Lower lobe of right lung (tissue), 2 donors: Measurements from ENCODE around the gene MPV17L. TPM values are rescaled to one million over a fixed set of nuclear protein-coding genes. Genes with fewer than 3 reads are reported as not detected.
"Not testable (repeated sequence)": the region's sequence is repeated elsewhere in the genome, so short reads cannot be mapped to it uniquely, and the experiment has no call there.

Source experiments
- ATAC-seq, 2 donors: fragments of 200-7000 bp; cut with Tn5 transposase; one replicate each; pipeline ENCODE4 v1.9.1; 2020 to 2022; ENCODE audit warnings: mild to moderate bottlenecking in 2 of 2, moderate library complexity in 2 of 2
- DNase-seq: peaks from one replicate; pipeline ENCODE4 v3.0.0-alpha.2; 2020
- H3K27ac ChIP-seq: fragments of 200-600 bp; one replicate; pipeline ENCODE4 v1.8.0; 2022
- H3K27me3 ChIP-seq: fragments of 200-600 bp; one replicate; pipeline ENCODE4 v1.8.0; 2022; ENCODE audit warnings: low read depth
- H3K36me3 ChIP-seq: fragments of 200-600 bp; one replicate; pipeline ENCODE4 v1.8.0; 2022; ENCODE audit warnings: mild to moderate bottlenecking
- H3K4me1 ChIP-seq: fragments of 200-600 bp; one replicate; pipeline ENCODE4 v1.8.0; 2022
- H3K4me3 ChIP-seq: fragments of 200-600 bp; one replicate; pipeline ENCODE4 v1.8.0; 2022; ENCODE audit warnings: mild to moderate bottlenecking
- H3K9me3 ChIP-seq: fragments of 200-600 bp; one replicate; pipeline ENCODE4 v1.8.0; 2022
- intact Hi-C: fragments of 100-400 bp; cut with DNase I; formaldehyde crosslinking; loops from one replicate; pipeline ENCODE4 v1.11.0; 2022
- total RNA-seq: library from RNA; stranded (reverse); fragmentation: NEBNext Ultra II Directional; extraction: Animal tissue kit (Norgen Biotek cat#: 25700); gene quantifications from one replicate; pipeline ENCODE4 v1.2.1, GENCODE V29; 2021
- TF ChIP-seq, protein P1 (sequence below): fragments of 200-600 bp; IDR thresholded peaks from one replicate; pipeline ENCODE4 v1.8.0; 2022; ENCODE audit warnings: antibody characterized with exemption, mild to moderate bottlenecking
- donor health status: DM: no; HTN: yes; CAD: no; lungs with severe emphysema.

The MPV17L gene
- total RNA-seq, 1 donor from 2014 or later, result 1.4 TPM

GRCh38 chr16:15404792-15405191 is 9.2 kb downstream of the MPV17L start:
- TF ChIP-seq, protein P1, sequence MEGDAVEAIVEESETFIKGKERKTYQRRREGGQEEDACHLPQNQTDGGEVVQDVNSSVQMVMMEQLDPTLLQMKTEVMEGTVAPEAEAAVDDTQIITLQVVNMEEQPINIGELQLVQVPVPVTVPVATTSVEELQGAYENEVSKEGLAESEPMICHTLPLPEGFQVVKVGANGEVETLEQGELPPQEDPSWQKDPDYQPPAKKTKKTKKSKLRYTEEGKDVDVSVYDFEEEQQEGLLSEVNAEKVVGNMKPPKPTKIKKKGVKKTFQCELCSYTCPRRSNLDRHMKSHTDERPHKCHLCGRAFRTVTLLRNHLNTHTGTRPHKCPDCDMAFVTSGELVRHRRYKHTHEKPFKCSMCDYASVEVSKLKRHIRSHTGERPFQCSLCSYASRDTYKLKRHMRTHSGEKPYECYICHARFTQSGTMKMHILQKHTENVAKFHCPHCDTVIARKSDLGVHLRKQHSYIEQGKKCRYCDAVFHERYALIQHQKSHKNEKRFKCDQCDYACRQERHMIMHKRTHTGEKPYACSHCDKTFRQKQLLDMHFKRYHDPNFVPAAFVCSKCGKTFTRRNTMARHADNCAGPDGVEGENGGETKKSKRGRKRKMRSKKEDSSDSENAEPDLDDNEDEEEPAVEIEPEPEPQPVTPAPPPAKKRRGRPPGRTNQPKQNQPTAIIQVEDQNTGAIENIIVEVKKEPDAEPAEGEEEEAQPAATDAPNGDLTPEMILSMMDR, result no peak

GRCh38 chr16:15407756-15408155 is 12.2 kb downstream of the MPV17L start:
- H3K27me3 ChIP-seq, H3K4me1 ChIP-seq, H3K9me3 ChIP-seq, intact Hi-C loops, DNase-seq, H3K27ac ChIP-seq, H3K36me3 ChIP-seq, H3K4me3 ChIP-seq, ATAC-seq: not testable (repeated sequence)

More at GRCh38 chr16:15404792-15405191, 9.2 kb downstream of the MPV17L start:
- no peak overlapping the region for H3K27ac ChIP-seq
- DNase-seq (no peak), ATAC-seq (peak; percentile 64 to 77)
- no peaks in the 10 kb centered on the region for H3K9me3 ChIP-seq
- H3K4me3 ChIP-seq, result no peak overlapping the region
- intact Hi-C loops, result no loop called here
- no peaks in the 10 kb centered on the region for H3K36me3 ChIP-seq
- no peaks in the 10 kb centered on the region for H3K27me3 ChIP-seq
- no peaks in the 10 kb centered on the region for H3K4me1 ChIP-seq

- DNase-seq, H3K36me3 ChIP-seq, H3K27ac ChIP-seq, ATAC-seq, H3K9me3 ChIP-seq, H3K4me3 ChIP-seq, intact Hi-C loops, H3K4me1 ChIP-seq, H3K27me3 ChIP-seq: not testable (repeated sequence)
Observed at GRCh38 chr16:15409476-15409875, 13.9 kb downstream of the MPV17L start.

GRCh38 chr16:15415511-15415985 is 20.0 kb downstream of the MPV17L start:
- DNase-seq, result no peak
- no peak for ATAC-seq
- Histone ChIP-seq H3K9me3 (no peaks in the 10 kb centered on the region), H3K4me1 (no peaks in the 10 kb centered on the region), H3K27me3 (no peaks in the 10 kb centered on the region), H3K4me3 (no peak overlapping the region), H3K27ac (no peak overlapping the region), H3K36me3 (no peaks in the 10 kb centered on the region)
- intact Hi-C loops, result no loop called here
- TF ChIP-seq, protein P1, result no peak

DNA sequence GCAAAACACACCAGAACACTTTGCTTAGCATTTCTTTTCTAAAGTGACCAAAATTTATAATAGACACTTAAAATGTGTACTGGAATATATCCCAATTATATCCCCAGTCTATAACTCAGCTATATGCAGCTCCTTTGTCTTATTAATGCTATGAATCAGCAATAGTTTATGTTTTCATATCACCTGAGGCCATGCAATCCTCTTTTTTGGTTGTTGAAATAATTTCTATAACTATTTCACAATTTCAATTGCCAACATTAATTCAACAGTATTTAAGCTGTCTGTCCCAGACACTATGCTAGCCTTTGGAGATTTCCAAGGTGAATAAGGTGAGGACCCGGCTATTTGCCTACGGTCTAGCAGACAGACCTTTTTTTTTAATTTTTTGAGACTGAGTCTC is 21.6 kb downstream of the MPV17L start:
- ATAC-seq, result no peak
- H3K27ac ChIP-seq, result no peak overlapping the region

GRCh38 chr16:15418206-15418605 is 22.7 kb downstream of the MPV17L start:
- intact Hi-C loops, result no loop called here
- ATAC-seq (no peak), DNase-seq (no peak)
- H3K4me1 ChIP-seq, result no peaks in the 10 kb centered on the region
- H3K9me3 ChIP-seq, result no peaks in the 10 kb centered on the region
- H3K27ac ChIP-seq, result no peak overlapping the region
- TF ChIP-seq, protein P1, result no peak
- H3K36me3 ChIP-seq, result no peaks in the 10 kb centered on the region
- H3K27me3 ChIP-seq, result no peaks in the 10 kb centered on the region
- no peak overlapping the region for H3K4me3 ChIP-seq

More for the DNA sequence above, 21.6 kb downstream of the MPV17L start:
- H3K27me3 ChIP-seq, result no peaks in the 10 kb centered on the region
- H3K4me1 ChIP-seq, result no peaks in the 10 kb centered on the region
- DNase-seq, result no peak
- intact Hi-C loops, result no loop called here
- H3K4me3 ChIP-seq, result no peak overlapping the region
- no peaks in the 10 kb centered on the region for H3K36me3 ChIP-seq
- TF ChIP-seq, protein P1, result no peak
- no peaks in the 10 kb centered on the region for H3K9me3 ChIP-seq

DNA sequence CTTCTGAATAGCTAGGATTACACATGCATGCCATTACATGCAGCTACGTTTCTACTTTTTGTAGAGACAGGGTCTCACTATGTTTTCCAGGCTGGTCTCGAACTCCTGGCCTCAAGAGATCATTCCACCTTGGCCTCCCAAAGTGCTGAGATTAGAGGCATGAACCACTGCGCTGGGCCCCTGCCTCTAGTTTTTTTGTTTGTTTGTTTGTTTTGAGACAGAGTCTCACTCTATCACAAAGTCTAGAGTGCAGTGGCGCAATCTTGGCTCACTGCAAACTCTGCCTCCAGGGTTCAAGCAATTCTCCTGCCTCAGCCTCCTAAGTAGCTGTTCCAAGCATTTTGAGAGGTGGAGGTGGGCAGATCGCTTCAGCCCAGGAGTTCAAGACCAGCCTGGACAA is 26.1 kb downstream of the MPV17L start:
- intact Hi-C loops, H3K27me3 ChIP-seq, H3K27ac ChIP-seq, H3K9me3 ChIP-seq, H3K4me1 ChIP-seq, ATAC-seq, H3K36me3 ChIP-seq, DNase-seq, H3K4me3 ChIP-seq: not testable (repeated sequence)
